ENCODE results near the gene ARHGAP40.

- TF ChIP-seq ZNF114 (CRISPR knock-in tag; IDR thresholded peaks at IDR 0.05) (no peak), POLR2AphosphoS5 (IDR thresholded peaks at IDR 0.05; ENCODE audit: low read depth) (no peak), EZH2 (IDR thresholded peaks at IDR 0.05; ENCODE audit: low read depth, unreplicated experiment) (no peak)
- TF ChIP-seq, protein P1, sequence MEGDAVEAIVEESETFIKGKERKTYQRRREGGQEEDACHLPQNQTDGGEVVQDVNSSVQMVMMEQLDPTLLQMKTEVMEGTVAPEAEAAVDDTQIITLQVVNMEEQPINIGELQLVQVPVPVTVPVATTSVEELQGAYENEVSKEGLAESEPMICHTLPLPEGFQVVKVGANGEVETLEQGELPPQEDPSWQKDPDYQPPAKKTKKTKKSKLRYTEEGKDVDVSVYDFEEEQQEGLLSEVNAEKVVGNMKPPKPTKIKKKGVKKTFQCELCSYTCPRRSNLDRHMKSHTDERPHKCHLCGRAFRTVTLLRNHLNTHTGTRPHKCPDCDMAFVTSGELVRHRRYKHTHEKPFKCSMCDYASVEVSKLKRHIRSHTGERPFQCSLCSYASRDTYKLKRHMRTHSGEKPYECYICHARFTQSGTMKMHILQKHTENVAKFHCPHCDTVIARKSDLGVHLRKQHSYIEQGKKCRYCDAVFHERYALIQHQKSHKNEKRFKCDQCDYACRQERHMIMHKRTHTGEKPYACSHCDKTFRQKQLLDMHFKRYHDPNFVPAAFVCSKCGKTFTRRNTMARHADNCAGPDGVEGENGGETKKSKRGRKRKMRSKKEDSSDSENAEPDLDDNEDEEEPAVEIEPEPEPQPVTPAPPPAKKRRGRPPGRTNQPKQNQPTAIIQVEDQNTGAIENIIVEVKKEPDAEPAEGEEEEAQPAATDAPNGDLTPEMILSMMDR (conservative IDR thresholded peaks at IDR 0.05; ENCODE audit: low read depth in 2 of 2) = no peak
Measured at GRCh38 chr20:38583306-38583705, 18.3 kb upstream of the ARHGAP40 start.
